Islet of Langerhans (tissue), 1 donor: ENCODE data around the gene CTSZ.

Source experiments
- FAIRE-seq: peaks from one replicate; lab custom pipeline; 2011; peaks lifted over from hg19 to GRCh38; lab: Jason Lieb, UNC

The CTSZ gene

DNA sequence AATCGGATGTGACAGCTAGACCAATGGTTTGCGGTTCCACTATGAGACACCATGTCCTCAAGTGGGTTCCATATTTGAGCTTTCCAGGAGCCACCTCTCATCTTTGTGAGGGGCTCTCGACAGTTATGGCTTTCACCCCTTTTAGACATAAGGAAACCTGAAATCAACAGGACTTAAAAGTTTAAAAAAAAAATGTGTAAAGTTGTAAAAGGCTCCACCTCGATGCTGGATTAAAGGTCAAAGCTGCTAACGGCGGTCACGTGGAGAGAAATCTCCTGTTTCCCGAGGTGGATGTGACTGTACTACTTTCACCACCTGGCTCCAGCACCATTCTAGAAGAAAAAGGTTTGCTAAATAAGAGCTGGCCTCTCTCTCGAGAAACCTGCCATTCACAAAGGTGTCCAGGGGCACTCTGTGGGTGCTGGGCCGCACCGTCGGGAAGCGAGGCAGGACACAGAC lies 24.5 kb upstream of the CTSZ start:
- FAIRE-seq: no peak

DNA sequence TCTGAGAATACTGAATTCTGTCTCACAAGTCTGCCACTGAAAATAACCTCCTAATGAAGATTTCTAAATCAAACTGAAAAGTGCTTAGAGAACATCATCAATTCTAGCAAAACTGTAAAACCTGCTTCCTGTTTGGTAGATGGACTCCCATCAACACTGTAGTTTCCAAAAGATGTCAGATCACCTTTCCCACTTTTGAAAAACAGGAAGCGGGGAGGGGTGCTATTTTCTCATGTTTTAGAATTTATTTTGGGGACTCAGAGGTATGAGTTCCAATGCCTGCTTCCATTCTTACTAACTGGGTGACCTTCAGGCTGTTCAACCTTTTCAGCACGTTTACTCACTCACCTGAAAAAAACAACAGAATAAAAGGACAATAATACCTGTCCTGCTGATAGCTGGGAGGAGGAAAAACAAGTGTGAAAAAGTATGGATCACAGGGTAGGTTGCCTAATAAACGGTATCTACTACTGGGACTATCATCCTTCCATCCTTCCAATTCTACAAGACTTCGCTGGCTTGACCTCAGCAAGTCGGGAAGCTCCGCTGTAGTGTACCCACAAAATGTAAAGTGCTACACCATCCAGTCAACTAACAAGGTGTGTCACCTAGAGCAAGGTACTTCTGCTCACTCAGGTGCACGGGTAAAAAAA lies 24.0 kb upstream of the CTSZ start:
- FAIRE-seq: no peak

DNA sequence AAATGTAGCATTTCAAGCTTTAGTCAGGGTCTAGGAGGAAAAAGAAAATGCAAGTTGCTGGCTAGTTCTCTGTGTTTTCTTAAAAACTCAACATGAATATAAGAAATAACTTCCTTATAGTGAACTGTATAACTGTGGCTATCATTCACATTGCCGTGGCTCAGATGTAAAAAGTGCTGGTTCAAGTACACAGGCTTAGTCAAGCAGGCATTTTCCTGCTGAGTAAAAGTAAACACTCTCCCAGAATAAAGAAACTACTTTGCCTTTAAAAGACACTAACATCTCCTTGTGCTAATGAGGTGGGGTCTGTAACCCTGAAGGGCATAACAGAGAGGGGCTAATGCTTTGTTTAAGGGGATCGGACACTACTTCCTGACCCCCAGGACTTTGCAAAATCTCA lies 21.8 kb upstream of the CTSZ start:
- FAIRE-seq: peak; percentile 36

- no peak for FAIRE-seq
Observed at GRCh38 chr20:59027741-59028320, 20.8 kb upstream of the CTSZ start.

- FAIRE-seq: no peak
Observed at GRCh38 chr20:59026904-59027740, 20.1 kb upstream of the CTSZ start.

- no peak for FAIRE-seq
Observed at GRCh38 chr20:59025511-59025910, 18.5 kb upstream of the CTSZ start.

DNA sequence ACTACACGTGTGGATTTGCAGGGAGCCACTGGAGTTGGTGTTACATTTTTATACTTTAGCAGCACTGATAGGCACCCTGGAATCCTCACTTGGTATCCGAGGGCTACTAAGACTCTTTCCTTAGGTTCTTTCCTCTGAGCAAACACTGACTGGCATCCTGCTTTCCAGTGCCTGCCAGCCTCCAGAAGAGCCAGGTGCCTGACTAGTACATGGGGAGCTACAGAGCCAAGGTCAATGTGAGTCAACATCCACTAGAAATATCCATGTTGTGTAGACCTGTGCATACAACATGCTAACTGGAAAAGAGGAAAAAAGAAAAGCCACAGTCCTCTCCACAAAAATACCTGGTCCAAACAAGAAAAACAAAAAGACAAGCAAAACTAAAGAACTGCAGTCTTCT lies 18.0 kb upstream of the CTSZ start:
- no peak for FAIRE-seq

GRCh38 chr20:59024111-59024530 lies 17.1 kb upstream of the CTSZ start:
- FAIRE-seq: no peak

- FAIRE-seq: no peak
Observed at GRCh38 chr20:59023616-59024015, 16.6 kb upstream of the CTSZ start.

DNA sequence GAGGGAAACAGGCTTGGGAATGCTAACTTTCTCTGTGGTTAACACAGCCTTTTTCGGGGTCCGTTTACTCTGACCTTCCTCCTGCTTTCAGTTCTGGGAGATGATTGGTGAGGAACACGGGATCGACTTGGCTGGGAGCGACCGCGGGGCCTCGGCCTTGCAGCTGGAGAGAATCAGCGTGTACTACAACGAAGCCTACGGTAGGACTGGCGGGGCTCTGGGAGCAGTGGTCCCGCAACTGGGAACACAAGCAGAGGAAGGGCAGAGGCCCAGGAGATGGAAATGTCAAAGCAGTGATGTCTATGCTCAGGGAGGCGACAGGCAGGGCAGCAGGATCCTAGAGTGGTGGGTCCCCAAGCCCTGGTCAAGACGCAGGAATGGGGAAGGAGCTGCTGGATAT lies 15.7 kb upstream of the CTSZ start:
- no peak for FAIRE-seq

DNA sequence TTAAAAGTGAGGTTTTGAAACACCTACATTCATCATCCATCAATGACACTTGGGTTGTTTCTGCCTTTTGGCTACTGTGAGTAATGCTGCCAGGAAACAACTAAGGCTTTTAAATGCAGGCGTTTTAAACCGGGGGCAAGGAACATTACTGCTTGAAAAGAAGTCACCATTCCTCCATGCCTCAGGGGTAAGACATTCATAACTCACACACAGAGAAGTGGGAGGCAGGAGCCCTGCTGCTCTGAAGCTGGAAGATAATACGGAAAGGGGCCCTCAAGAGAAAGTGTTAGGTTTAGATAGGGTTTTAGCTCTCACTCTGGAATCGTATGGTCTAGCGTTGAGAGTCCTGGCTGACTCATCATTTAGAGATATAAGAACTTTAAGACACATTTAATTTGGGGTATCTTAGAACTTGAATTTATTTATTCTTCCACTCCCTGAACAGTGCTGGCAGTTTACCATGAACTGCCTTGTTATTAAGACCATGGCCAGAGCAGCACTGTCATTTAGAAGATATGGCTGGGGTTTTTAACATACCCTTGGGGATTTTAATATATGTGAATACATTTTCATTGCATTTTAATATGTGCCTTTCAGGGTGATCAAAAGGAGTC lies 14.0 kb upstream of the CTSZ start:
- no peak for FAIRE-seq

DNA sequence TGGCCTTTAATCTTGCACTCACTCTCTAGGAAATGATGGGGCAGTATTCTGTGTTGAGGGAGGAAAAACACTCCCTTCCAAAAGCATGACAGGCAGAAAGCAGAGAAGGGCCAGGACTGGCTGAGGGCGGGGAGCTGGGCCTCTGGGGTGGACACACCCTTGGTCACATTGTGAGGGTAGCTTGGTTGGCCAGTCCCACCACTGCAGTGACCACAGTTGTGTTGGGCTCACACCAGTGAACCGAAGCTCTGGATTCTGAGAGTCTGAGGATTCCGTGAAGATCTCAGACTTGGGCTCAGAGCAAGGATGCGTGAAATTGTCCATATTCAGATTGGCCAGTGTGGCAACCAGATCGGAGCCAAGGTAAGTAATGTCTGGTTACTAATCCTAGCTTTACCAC lies 12.2 kb upstream of the CTSZ start, which contains the start of gene TUBB1:
Gene TUBB1, plus strand, starts transcription at position 213 of the 400 bp plus-strand sequence. Its CDS starts 94 bp downstream, at position 307.
- FAIRE-seq: no peak

DNA sequence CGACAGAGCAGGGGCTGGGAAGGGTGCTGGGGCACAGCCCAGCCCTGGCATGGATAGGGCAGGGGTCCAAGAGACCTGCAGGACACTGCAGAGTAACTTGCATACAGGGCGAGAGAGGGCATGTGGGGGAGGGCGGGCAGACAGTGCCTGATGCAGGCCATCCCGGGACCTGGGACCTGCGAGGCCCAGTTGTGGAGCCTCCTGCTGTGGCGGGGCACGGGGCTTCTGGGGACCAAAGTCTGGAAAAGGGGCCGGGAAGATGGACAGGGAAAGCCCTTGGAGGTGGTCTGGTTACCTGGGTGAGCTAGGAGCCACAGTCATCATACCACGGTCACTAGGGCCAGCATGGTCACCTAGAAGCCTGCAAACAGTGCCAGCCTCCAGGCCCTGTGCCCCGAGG lies 11.8 kb upstream of the CTSZ start:
- no peak for FAIRE-seq

DNA sequence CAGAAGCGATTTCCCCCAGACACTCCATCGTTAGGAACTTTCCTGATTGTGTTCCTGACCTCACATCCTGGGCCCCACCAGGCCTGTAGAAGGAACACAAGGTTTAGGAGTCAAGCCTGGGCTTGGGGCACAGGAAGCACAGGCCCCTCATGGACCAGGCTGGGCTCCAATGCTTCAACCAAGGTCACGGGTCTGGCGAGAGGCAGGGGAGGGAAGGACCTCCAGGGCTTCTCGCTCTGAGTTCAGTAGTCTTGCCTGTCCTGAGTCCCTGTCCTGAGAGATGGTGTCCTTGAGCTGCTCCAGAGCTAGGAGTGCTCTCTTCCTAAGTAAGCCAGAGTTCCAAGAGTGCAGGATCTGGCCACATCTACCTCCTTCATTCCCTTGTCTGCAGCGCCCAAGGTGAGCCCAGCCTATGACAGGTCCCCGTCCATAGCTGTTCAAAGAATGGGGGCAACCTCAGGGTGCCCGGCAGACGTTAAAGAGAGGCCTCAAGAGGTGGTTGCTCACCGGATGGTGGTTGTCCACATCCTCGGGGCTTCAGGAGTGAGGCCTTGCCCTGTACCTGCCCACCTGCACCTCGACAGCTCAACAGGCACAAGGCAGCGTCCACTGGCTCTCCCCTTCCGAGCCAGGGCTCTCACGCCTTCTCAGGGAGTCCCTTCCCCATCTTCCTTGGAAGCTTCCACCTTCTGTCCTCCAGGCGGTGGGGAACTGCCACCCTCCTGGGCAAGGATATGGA lies 10.6 kb upstream of the CTSZ start:
- no peak for FAIRE-seq

- no peak for FAIRE-seq
Observed at GRCh38 chr20:59016795-59017492, 9.9 kb upstream of the CTSZ start.

DNA sequence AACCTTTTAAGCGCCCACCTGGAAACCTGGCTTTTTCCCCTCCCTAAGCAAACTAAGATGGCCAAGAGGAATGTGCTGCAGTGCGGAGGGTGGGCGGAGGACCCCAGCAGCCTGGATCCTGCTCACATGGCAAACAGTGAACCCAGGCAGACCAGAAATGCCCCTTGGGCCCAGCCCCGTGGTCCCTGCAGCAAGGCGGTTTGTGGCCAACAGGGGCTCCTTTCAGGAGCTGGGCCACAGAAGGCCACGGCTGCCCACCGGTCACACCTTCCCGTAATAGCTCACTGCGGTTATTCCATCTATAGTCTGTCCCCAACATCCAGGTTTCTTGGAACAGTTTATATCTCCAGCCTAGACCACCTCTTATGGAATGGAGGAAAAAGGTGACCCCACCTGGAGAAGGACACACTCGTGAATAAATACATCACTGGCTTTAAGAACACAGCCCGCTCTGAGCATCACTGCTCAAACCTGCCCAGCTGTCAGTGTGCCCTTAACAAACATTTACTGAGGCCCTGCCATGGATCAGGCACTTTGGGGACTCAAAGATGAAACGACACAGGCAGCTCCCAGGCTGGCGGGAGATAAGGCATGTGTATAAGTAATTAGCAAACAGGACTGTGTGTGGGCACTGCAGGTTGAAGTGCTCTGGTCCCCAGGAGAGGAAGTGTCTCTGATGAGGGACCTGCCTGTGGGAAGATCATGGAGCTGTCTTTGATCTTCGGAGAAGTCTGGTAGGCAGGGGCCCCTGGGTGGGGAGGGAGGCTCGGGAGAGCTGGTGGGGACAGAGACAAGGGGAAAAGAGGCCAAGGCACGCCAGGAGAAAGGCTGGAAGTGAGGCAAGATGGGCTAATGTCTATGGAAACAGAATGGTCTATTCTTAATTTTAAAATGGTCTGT lies 9.0 kb upstream of the CTSZ start:
- FAIRE-seq: no peak

DNA sequence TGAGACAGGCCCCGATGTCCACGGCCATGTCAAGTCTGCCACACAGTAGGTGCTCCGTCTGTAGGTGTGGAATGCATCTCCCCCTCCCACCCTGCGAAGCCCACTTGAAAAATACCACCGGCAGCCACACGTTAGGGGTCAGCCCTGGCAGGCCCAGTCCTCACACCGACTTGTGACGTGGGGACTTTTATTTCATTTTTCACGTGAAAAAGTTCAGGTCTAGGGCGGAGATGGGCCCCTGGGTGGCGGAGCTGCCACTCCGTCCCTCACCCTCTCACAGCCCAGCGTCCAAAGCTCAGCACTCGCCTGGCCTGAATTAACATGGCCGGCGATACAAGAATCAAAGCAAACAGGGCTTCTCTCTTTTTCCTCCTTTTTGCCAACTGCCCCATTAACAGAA lies 8.4 kb upstream of the CTSZ start:
- no peak for FAIRE-seq

- no peak for FAIRE-seq
Observed at GRCh38 chr20:59014680-59015389, 7.8 kb upstream of the CTSZ start.

DNA sequence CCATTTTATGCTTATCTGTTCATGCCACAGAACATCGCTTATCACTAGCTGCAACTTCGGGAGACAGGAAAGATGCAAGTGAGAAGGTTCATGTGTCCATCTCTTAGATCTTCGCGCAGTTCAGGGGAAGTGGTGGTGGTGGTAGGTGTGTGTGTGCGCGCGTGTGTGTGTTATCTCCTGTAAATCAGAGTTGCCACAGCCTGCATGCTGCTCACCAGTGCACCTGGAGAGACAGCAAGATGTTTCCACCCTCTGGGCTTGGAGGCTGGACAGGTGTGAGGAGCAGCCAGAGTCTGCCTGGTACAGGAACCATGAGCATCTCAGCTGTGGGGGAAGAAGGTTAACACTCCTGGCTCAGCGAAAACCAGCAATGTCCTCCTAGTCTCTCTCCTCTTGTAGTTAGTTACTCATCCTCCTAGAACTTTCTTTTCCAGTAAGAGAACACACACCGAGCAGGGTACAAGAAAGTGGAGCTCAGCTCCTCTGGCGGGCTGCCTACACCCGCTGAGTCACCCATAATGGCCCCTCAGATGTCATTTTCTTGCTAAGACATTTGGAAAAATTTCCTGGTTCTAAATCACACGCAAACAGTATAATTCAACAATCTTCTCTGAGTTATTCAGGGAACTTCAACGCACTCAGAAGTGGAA lies 7.0 kb upstream of the CTSZ start:
- no peak for FAIRE-seq
